ENCODE data around the gene CPT1A.

CPT1A gene

DNA sequence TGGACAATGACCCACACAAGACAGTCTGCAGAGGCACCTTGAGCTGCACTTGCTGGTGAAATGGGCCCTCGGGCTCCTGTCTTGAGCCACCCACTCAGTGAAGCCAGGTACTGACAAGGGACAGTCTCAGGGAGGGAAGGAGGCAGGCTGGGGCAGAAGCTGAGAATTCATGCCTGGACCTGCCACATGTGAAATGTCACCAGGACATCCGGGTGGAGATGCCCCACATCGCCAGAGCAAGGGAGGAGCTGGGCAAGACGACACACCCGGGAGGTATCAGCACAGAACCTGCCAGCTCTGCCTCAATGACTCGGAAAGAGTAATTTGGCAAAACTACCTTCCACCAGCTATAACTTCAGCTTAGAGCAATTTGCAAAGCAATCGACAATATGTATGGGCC is 23.5 kb downstream of the CPT1A start:
- Histone ChIP-seq H3K4me3 (IDR thresholded peaks at IDR 0.05; ENCODE audit: insufficient read depth, low read depth, low read length) (no peak overlapping the region), H4K20me1 (ENCODE audit: insufficient read depth) (no peaks in the 10 kb centered on the region), H3K4me1 (ENCODE audit: low read depth, poor library complexity, severe bottlenecking) (no peaks in the 10 kb centered on the region), H3K27me3 (ENCODE audit: insufficient read depth, low read depth) (no peaks in the 10 kb centered on the region), H3K27ac (no peak overlapping the region), H2AFZ (ENCODE audit: low read depth) (no peak overlapping the region), H3K36me3 (ENCODE audit: insufficient read depth) (no peaks in the 10 kb centered on the region), H3K4me2 (no peak overlapping the region), H3K9ac (no peak overlapping the region), H3K79me2 (ENCODE audit: insufficient read depth, low read depth) (no peaks in the 10 kb centered on the region)
- TF ChIP-seq, protein P1, sequence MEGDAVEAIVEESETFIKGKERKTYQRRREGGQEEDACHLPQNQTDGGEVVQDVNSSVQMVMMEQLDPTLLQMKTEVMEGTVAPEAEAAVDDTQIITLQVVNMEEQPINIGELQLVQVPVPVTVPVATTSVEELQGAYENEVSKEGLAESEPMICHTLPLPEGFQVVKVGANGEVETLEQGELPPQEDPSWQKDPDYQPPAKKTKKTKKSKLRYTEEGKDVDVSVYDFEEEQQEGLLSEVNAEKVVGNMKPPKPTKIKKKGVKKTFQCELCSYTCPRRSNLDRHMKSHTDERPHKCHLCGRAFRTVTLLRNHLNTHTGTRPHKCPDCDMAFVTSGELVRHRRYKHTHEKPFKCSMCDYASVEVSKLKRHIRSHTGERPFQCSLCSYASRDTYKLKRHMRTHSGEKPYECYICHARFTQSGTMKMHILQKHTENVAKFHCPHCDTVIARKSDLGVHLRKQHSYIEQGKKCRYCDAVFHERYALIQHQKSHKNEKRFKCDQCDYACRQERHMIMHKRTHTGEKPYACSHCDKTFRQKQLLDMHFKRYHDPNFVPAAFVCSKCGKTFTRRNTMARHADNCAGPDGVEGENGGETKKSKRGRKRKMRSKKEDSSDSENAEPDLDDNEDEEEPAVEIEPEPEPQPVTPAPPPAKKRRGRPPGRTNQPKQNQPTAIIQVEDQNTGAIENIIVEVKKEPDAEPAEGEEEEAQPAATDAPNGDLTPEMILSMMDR (conservative IDR thresholded peaks at IDR 0.05; ENCODE audit: low read depth, low read length): no peak

DNA sequence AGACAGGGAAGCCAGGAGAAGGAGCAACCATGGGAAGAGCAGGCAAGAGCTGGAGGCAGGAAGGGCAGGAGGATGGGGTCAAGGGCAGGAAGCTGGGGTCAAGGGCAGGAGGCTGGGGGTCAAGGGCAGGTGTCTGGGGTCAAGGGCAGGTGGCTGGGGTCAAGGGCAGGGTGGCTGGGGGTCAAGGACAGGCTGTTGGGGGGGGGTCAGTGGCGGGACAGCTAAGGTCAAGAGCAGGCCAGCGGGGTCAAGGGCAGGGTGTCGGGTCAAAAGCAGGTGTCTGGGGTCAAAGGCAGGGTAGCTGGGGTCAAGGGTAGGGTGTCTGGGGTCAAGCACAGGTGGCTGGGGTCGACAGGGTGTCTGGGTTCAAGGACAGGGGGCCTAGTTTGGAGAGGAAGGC is 24.2 kb downstream of the CPT1A start:
- H3K9ac ChIP-seq: no peak overlapping the region
- H3K27me3 ChIP-seq (ENCODE audit: insufficient read depth, low read depth): no peaks in the 10 kb centered on the region
- TF ChIP-seq, protein P1 (conservative IDR thresholded peaks at IDR 0.05; ENCODE audit: low read depth, low read length): no peak
- no peaks in the 10 kb centered on the region for H3K36me3 ChIP-seq (ENCODE audit: insufficient read depth)
- no peak overlapping the region for H2AFZ ChIP-seq (ENCODE audit: low read depth)
- no peaks in the 10 kb centered on the region for H4K20me1 ChIP-seq (ENCODE audit: insufficient read depth)
- H3K27ac ChIP-seq: no peak overlapping the region
- no peak overlapping the region for H3K4me2 ChIP-seq
- H3K79me2 ChIP-seq (ENCODE audit: insufficient read depth, low read depth): no peaks in the 10 kb centered on the region
- H3K4me3 ChIP-seq (IDR thresholded peaks at IDR 0.05; ENCODE audit: insufficient read depth, low read depth, low read length): no peak overlapping the region
- no peaks in the 10 kb centered on the region for H3K4me1 ChIP-seq (ENCODE audit: low read depth, poor library complexity, severe bottlenecking)

DNA sequence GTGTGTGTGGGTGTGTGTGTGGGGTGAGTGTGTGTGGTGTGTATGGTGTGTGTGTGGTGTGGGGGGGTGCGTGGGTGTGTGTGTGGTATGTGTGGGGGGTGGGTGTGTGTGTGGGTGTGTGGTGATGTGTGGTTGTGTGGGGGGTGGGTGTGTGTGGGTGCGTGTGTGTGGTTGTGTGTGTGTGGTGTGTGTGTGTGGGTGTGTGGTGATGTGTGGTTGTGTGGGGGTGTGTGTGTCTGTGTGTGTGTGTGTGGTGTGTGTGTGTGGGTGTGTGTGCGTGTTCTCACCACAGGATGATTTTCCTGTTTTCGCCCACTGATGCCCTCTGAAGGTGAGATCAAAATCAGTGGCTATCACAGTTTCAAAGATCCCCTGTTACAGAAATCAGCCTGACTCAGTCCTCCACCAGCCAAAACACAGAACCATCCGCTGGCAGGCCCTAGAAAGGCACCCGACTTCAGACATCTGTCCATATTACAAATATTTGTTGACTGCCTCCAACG is 24.7 kb downstream of the CPT1A start:
- Histone ChIP-seq H3K36me3 (ENCODE audit: insufficient read depth) (no peaks in the 10 kb centered on the region), H4K20me1 (ENCODE audit: insufficient read depth) (no peaks in the 10 kb centered on the region), H2AFZ (ENCODE audit: low read depth) (no peak overlapping the region), H3K9ac (no peak overlapping the region), H3K27ac (no peak overlapping the region), H3K4me3 (IDR thresholded peaks at IDR 0.05; ENCODE audit: insufficient read depth, low read depth, low read length) (no peak overlapping the region), H3K27me3 (ENCODE audit: insufficient read depth, low read depth) (no peaks in the 10 kb centered on the region), H3K79me2 (ENCODE audit: insufficient read depth, low read depth) (no peaks in the 10 kb centered on the region), H3K4me2 (no peak overlapping the region), H3K4me1 (ENCODE audit: low read depth, poor library complexity, severe bottlenecking) (no peaks in the 10 kb centered on the region)
- TF ChIP-seq, protein P1 (conservative IDR thresholded peaks at IDR 0.05; ENCODE audit: low read depth, low read length): no peak

DNA sequence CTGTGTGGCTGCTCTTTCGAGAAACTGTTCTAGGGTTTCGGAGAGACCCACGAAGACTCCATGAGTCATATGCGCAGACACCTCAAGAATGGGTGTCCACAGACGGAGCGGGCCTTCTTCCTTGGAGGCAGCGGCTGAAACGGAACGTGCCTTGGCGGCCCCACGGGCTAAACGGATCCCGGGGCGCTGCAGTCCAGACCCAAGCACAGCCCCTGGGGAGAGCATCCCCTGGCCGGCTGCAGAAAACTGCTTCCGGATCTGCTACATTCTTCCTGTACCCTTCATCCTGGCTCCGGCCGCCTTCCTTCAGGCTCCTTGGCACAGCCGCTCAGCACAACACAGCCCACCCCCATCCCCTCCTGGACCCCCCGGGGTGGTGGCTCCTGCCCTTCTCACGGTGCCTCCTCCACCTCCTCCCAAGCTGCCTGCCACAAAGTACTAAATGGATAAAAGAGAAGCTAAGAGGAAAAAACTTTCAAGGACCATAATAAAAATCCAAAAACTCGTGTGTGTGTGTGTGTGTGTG is 25.4 kb downstream of the CPT1A start:
- Histone ChIP-seq H3K9ac (no peak overlapping the region), H3K27ac (no peak overlapping the region), H4K20me1 (ENCODE audit: insufficient read depth) (no peaks in the 10 kb centered on the region), H3K36me3 (ENCODE audit: insufficient read depth) (no peaks in the 10 kb centered on the region), H3K4me2 (no peak overlapping the region), H2AFZ (ENCODE audit: low read depth) (no peak overlapping the region), H3K4me3 (IDR thresholded peaks at IDR 0.05; ENCODE audit: insufficient read depth, low read depth, low read length) (no peak overlapping the region), H3K27me3 (ENCODE audit: insufficient read depth, low read depth) (no peaks in the 10 kb centered on the region), H3K79me2 (ENCODE audit: insufficient read depth, low read depth) (no peaks in the 10 kb centered on the region), H3K4me1 (ENCODE audit: low read depth, poor library complexity, severe bottlenecking) (no peaks in the 10 kb centered on the region)
- TF ChIP-seq, protein P1 (conservative IDR thresholded peaks at IDR 0.05; ENCODE audit: low read depth, low read length): no peak
